Right renal cortex interstitium (tissue), 3 donors: ENCODE measurements around the gene ZNHIT6. TPM values are rescaled to one million over a fixed set of nuclear protein-coding genes. Genes with fewer than 3 reads are reported as not detected.
"Not testable (repeated sequence)": the region's sequence is repeated elsewhere in the genome, so short reads cannot be mapped to it uniquely, and the experiment has no call there.

Experiments used
- DNase-seq, 3 donors: peaks; one replicate each; pipeline ENCODE4 v3.0.0-alpha.2; 2013; ENCODE audit warnings: low read depth in 3 of 3, low spot score in 2 of 3
- polyA plus RNA-seq, 3 donors: library from polyadenylated mRNA; unstranded; fragments of 120-200 nt; gene quantifications; one replicate each; pipeline ENCODE4 v1.2.1, GENCODE V29; 2013; ENCODE audit not compliant: insufficient read length in 3 of 3

Gene ZNHIT6
- polyA plus RNA-seq = 10 to 100 TPM; 30.4 to 35.9 (median 33.7) TPM

DNA sequence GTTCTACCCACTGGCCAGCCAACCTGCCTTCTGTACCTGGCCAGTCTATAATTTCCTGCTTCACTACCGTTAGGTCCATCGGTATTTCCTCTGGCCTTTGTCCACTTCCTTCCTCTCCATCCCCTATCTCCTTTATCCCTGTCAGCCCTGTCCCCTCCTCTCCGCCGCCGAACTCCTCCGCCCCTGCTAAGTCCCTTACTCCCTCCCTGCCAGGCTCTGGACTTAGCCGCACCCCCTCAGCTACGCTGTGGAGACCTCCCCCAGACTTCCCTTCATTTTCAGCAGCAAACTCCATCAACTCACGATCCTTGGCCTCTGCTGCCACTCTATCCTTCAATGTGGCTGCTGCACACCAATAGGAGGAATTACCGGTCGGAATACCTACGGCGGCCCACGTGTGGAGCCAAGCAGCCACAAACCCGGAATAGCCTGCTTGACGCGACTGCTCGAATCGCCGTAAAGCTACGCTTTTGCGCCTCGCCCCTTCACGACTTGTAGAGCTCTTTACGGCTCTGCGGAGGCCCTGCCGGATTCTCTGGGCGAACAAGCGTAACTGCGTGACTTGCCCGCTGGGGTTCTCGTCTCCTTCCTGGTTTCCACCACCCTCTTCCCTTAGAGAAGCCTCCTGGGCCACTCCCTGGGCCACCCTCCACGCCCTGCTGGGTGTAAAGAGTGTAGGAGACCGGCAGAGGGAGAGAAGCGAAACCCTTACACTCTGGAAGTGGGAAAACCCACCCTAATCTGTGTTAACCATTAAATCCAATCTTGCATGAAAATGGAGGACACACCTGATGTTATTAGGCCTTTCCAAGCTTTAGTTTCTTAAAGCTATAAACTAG is at the start of gene ZNHIT6:
Gene ZNHIT6, minus strand, starts transcription at position 444 of the 839 bp plus-strand sequence. Its CDS starts 149 bp downstream, at position 295.
- DNase-seq = peak; percentile 76 to 85 (median 82)

DNA sequence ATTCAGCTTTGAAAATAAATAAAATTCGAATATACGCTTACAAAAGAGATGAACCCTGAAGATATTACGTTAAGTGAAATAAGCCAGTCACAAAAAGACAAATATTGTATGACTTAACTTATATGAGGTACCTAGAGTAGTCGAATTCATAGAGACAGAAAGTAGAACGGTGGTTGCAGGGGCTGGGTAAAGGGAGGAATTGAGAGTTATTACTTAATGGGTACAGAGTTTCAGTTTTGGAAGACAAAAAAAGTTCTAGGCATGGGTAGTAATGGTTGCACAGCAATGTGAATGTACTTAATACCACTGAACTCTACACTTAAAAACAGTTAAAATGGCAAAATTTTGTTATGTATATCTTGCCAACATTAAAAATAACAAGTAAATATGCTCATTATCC is 48.6 kb upstream of the ZNHIT6 start:
- no peak for DNase-seq

DNA sequence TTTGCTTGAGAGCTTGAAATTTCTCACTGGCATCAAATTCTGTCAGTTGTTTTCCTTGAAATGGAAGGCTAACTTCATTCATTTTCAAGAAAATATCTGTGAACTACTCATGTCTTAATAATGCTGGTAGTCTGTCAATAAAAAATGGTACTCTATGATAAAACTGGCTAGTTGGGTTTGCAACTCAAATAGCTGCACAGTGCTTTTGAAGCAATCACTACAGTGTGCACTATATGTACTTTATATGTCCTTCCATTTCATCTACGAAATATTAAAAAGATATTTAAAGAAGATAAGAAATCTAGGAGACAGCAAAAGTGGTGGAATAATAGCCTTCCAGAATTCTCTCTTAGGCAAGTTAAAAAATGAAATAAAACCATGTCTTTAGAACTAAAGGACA is 39.9 kb upstream of the ZNHIT6 start:
- DNase-seq = no peak

- DNase-seq = no peak
Observed at GRCh38 chr1:85746777-85747176, 38.5 kb upstream of the ZNHIT6 start.

DNA sequence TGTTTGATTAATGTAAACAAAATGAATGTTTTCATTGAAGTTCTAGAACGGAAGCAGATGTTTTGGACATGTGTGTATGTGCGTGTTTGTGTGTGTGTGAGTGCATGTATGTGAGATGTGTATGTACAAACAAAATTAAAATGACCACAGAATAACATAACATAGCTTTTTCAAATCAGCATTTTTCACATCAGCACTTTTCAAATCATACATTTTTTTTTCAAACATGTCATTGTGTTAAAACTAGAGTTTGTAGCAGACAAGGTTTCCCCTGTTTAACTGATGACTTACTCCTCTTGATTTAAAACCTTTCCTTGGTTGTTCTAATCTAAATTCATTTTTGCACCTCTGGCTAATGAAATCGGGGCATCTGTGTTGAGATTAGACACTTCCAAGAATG is 35.6 kb upstream of the ZNHIT6 start:
- no peak for DNase-seq

GRCh38 chr1:85734931-85735330 is 26.7 kb upstream of the ZNHIT6 start:
- DNase-seq = peak; percentile 10 to 52 (median 39)

DNA sequence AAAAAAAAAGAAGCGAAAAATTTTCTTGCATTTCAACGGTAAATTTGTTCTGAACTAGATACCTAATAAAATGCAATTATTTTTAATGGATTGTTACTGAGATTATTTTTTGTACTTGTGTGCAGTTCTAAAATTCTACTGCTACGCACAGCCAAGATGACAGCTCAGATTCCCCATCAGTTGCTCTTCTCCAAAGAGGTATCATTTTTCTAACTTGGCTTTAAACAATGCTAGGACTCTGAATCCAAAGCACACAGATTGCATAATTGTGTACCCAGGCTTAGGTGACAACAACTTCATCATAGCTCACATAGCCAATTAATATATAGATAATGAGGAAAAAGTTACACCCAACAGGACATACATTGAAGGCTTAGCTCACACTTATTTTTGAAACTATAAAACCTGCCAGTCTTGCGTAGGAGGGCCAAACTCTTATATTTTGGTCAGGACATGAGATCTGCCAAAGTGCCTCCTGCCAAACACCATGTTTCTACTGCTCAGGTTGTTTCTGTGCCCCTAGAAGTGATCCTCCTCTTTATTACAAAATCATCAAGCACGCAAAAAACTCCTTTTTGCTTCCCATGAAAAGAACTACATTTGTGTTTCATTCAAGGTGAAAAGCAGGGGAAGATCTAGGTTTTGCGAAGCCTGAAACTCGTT is 10.6 kb upstream of the ZNHIT6 start:
- no peak for DNase-seq

GRCh38 chr1:85714418-85715114 is 6.3 kb upstream of the ZNHIT6 start:
- DNase-seq = not testable (repeated sequence)

GRCh38 chr1:85708829-85709227 is 595 bp upstream of the ZNHIT6 start:
- DNase-seq = no peak

GRCh38 chr1:85707267-85707989 is 805 bp downstream of the ZNHIT6 start:
- DNase-seq = no peak

DNA sequence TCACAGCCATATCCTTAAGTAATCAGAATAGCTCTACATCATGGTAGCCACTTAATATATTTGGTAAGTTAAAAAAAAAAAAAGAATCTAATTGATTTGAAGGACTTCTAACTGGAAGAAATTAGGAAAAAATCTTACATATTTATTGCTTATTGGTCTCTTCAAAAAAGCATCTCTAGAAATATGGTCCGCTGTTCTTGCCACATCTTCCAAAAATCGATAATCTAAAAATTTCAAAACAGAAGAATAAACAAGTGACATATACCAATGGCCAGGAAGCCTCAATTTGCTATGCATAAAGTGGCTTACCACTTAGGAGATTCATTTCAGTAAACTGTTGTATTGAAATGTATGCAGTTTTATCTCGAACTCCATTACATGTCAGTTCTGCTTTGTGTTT is 2.3 kb downstream of the ZNHIT6 start:
- no peak for DNase-seq

DNA sequence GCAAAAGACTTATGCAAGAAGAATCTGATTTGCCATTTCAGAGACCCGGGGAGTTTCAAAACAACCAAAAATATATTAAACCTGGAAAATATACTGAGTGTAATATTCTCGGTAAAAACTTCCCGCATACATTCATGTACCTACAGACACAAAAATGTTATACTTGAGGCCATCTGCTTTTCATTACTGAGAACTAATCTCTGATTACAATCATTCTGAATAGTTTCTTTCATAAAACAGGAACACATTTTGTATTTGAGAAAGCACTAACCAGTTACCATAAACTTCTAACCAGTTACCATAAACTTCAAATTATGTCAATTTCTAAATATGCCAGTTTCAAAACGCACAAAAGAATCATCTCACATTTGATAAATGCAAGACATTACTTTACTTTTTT is 7.8 kb downstream of the ZNHIT6 start:
- DNase-seq = no peak

DNA sequence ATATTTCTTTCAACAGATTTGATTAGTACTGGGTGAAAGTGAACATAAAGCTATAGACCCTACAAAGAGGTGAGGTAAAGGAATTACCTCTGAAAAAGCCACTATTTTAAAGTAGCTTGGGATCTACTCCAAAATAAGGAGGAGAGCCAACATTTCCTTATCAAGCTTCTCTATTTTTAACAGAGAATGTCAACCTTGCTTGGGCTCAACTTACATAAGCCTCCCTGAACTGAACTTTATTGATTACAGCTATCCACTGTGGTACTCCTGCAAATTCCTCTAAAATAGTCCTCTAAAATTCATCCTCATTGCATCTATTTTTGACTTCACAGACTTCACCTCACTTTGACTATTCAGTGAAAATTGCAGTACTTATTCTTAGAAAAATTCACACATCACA is 10.3 kb downstream of the ZNHIT6 start:
- no peak for DNase-seq

DNA sequence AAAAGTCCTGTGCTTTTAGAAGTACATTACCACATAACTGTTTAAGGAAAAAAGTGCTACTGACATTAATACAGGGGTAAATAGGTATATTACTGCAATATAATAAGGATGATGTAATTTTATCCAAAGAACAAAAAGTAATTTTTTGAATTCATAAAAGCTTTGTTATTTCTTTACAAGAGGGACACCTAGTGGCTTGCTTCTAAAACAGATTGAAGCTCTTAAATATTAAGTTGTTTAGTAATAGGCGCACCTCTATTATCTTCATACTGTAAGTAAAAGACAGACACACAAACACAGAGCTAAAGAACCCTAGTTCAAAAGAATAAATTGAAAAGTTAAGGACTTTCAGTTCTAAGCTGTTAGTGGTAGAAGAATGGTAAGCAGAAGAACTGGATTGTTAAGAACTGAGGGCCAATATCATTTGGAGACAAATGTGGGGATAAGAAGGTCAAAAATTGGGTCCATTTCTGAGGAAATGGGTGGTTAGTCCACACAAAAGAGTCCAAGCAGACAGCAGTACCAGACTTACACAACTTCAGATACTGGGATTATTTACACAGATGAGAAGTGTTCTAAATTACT is 15.4 kb downstream of the ZNHIT6 start:
- DNase-seq = peak in 1 of 3 donors; percentile 7

DNA sequence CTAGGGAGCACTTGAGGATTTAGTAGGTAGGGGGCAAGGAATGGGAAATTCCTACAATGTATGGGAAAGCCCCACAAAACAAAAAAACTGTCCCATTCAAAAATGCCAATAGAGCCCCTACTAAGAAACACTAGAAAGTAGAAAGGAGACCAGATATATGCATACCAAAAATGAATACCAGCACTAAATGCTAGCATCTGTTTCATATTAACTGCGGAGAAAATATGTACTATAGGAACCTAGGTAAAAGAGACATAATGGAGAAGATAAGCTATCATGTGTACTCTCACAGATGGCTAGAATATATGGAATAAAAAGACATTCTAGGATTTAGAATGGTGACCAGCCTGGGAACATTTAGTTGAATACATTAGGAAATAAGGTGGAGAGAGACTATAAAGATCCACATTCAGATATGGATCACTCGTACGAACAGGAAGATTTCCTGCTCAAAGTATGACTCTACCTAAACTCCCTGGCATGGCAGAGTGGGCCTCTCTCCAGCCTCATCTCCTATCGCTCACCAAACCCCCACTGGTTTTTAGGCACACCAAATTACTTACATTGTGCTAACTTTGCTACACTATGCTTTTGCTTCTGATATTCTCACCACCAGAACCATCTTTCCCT is 18.3 kb downstream of the ZNHIT6 start:
- no peak for DNase-seq

DNA sequence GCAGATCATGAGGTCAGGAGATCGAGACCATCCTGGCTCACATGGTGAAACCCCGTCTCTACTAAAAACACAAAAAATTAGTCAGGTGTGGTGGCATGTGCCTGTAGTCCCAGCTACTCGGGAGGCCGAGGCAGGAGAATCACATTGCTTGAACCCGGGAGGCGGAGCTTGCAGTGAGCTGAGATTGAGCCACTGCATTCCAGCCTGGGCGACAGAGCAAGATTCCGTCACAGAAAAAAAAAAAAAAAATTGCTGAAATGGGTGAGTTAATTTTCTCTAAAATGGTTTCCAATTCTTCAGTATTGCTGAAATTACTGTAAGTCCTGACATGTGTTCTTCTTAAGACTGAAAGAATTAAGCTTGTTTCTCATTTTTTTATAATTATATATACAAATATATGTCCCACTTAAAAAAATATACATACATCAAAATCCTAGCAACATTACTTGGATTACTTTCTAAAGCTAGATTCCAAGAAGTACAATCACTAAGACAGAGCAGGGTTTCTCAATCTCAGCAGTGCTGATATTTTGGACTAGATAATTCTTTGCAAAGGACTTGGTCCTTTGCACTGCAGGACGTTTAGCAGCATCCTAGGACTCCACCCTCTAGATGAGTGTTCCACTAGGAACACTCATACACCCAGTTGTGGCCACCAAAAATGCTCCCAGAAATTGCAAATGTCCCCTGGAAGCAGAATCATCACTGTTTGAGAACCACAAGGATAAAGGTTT is 24.8 kb downstream of the ZNHIT6 start:
- DNase-seq = no peak

- peak in 1 of 3 donors; percentile 7 for DNase-seq
Observed at GRCh38 chr1:85681087-85681486, 27.1 kb downstream of the ZNHIT6 start.

GRCh38 chr1:85678193-85678592 is 30.0 kb downstream of the ZNHIT6 start:
- DNase-seq = no peak

DNA sequence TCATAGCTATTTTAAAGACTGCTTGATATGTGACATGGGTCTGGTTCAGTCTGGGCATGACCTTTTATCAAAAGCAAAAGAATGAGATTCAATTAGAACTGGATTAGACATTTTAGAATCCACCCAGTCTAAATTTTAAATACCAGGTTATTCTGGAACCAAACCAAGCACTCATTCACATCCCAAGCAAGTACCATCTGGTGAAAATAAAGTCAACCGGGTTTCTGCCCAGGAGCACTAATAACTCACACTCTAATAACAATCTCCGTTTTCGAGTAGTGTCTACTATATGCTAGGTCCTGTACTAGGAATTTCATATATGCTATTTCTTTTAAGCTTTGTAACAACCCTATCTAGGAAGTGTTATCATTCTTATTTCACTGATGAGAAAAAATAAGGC is 30.6 kb downstream of the ZNHIT6 start:
- DNase-seq = no peak
